Measurements from ENCODE around the gene HLA-DOB. TPM values are rescaled to one million over a fixed set of nuclear protein-coding genes. Genes with fewer than 3 reads are reported as not detected.

The HLA-DOB gene
- total and polyA plus RNA-seq, 2 of the 13 experiments (the other 11 are each of a cell fraction or from before 2014, with no cell fraction given), result not detected

DNA sequence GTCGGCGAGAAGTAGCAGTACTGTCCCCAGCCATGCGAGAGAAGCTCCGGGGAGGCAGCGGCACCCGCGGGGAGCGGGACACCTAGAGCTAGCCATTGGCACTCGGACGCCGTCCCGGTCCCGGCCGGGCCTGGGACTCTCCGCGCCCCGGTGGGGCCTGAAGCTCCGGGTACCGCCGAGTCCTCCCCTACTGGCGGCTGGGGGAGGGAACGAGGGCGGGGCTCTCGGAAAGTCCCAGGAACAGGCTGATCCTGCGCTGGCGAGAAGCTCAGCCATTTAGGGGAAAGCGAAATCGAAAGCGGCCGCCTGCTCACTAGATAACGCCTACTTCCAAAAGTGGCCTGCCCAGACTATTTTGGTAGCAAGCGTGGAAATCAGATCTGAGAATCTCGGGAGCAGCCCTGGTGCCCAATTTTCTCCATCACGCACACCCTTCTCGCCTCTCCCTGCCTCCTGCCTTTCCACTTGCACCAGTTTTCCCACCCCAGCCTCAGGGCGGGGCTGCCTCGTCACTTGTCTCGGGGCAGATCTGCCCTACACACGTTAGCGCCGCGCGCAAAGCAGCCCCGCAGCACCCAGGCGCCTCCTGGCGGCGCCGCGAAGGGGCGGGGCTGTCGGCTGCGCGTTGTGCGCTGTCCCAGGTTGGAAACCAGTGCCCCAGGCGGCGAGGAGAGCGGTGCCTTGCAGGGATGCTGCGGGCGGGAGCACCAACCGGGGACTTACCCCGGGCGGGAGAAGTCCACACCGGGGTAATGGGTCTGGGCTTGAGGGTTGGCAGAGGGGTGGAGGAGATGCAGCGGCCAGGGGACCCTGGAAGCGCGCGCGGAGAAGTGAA lies 37.0 kb upstream of the HLA-DOB start, which contains the start of the genes PSMB9 and TAP1 (continued):
- TF ChIP-seq, protein P1, sequence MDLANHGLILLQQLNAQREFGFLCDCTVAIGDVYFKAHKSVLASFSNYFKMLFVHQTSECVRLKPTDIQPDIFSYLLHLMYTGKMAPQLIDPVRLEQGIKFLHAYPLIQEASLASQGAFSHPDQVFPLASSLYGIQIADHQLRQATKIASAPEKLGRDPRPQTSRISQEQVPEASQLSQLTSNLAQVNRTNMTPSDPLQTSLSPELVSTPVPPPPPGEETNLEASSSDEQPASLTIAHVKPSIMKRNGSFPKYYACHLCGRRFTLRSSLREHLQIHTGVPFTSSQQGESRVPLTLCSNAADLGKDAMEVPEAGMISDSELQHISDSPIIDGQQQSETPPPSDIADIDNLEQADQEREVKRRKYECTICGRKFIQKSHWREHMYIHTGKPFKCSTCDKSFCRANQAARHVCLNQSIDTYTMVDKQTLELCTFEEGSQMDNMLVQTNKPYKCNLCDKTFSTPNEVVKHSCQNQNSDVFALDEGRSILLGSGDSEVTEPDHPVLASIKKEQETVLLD (CRISPR knock-in tag; IDR thresholded peaks at IDR 0.05; ENCODE audit: low read depth), result peak; percentile 45; the same call in 1 of the 2 replicates
- TF ChIP-seq, protein P2, sequence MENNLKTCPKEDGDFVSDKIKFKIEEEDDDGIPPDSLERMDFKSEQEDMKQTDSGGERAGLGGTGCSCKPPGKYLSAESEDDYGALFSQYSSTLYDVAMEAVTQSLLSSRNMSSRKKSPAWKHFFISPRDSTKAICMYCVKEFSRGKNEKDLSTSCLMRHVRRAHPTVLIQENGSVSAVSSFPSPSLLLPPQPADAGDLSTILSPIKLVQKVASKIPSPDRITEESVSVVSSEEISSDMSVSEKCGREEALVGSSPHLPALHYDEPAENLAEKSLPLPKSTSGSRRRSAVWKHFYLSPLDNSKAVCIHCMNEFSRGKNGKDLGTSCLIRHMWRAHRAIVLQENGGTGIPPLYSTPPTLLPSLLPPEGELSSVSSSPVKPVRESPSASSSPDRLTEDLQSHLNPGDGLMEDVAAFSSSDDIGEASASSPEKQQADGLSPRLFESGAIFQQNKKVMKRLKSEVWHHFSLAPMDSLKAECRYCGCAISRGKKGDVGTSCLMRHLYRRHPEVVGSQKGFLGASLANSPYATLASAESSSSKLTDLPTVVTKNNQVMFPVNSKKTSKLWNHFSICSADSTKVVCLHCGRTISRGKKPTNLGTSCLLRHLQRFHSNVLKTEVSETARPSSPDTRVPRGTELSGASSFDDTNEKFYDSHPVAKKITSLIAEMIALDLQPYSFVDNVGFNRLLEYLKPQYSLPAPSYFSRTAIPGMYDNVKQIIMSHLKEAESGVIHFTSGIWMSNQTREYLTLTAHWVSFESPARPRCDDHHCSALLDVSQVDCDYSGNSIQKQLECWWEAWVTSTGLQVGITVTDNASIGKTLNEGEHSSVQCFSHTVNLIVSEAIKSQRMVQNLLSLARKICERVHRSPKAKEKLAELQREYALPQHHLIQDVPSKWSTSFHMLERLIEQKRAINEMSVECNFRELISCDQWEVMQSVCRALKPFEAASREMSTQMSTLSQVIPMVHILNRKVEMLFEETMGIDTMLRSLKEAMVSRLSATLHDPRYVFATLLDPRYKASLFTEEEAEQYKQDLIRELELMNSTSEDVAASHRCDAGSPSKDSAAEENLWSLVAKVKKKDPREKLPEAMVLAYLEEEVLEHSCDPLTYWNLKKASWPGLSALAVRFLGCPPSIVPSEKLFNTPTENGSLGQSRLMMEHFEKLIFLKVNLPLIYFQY (CRISPR knock-in tag; IDR thresholded peaks at IDR 0.05; ENCODE audit: borderline replicate concordance), result no peak; the same call in 1 of the 2 replicates
- peak; percentile 21; the same call in 1 of the 2 replicates for TF ChIP-seq KDM1A (CRISPR knock-in tag; IDR thresholded peaks at IDR 0.05)
- peak; percentile 38; the same call in 1 of the 2 replicates for TF ChIP-seq FOXA3 (CRISPR knock-in tag; IDR thresholded peaks at IDR 0.05)
- TF ChIP-seq, protein P3, sequence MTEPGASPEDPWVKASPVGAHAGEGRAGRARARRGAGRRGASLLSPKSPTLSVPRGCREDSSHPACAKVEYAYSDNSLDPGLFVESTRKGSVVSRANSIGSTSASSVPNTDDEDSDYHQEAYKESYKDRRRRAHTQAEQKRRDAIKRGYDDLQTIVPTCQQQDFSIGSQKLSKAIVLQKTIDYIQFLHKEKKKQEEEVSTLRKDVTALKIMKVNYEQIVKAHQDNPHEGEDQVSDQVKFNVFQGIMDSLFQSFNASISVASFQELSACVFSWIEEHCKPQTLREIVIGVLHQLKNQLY (CRISPR knock-in tag; IDR thresholded peaks at IDR 0.05), result no peak; the same call in 1 of the 2 replicates
- no peak for TF ChIP-seq NR1H2 (CRISPR knock-in tag; IDR thresholded peaks at IDR 0.05; ENCODE audit: borderline replicate concordance, low read depth)
- TF ChIP-seq ZNF44 (CRISPR knock-in tag; IDR thresholded peaks at IDR 0.05), result 0 out of 2 replicates have a peak, but pooled peaks have one; percentile 74
- TF ChIP-seq, protein P4, sequence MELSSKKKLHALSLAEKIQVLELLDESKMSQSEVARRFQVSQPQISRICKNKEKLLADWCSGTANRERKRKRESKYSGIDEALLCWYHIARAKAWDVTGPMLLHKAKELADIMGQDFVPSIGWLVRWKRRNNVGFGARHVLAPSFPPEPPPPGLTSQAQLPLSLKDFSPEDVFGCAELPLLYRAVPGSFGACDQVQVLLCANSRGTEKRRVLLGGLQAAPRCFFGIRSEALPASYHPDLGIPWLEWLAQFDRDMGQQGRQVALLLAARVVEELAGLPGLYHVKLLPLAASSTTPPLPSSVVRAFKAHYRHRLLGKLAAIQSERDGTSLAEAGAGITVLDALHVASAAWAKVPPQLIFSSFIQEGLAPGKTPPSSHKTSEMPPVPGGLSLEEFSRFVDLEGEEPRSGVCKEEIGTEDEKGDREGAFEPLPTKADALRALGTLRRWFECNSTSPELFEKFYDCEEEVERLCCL (CRISPR knock-in tag; IDR thresholded peaks at IDR 0.05; ENCODE audit: borderline replicate concordance), result no peak; the same call in 1 of the 2 replicates
- TF ChIP-seq ZBTB7B (CRISPR knock-in tag; IDR thresholded peaks at IDR 0.05), result peak; percentile 9; the same call in 1 of the 2 replicates
- TF ChIP-seq MEIS2 (CRISPR knock-in tag; IDR thresholded peaks at IDR 0.05), result peak; percentile 55; the same call in 1 of the 2 replicates
- no peak for TF ChIP-seq ATAD3A (CRISPR knock-in tag; IDR thresholded peaks at IDR 0.05)
- TF ChIP-seq RNF2 (conservative IDR thresholded peaks at IDR 0.05; ENCODE audit: low read depth), result 0 out of 2 replicates have a peak, but pooled peaks have one; percentile 25
- TF ChIP-seq NR2F6 (IDR thresholded peaks at IDR 0.05), result no peak
- TF ChIP-seq NR2F6 (CRISPR knock-in tag; IDR thresholded peaks at IDR 0.05), result 0 out of 2 replicates have a peak, but pooled peaks have one; percentile 35
- peak; percentile 94 for TF ChIP-seq RAD21 (CRISPR knock-in tag; IDR thresholded peaks at IDR 0.05)
- TF ChIP-seq, protein P5, sequence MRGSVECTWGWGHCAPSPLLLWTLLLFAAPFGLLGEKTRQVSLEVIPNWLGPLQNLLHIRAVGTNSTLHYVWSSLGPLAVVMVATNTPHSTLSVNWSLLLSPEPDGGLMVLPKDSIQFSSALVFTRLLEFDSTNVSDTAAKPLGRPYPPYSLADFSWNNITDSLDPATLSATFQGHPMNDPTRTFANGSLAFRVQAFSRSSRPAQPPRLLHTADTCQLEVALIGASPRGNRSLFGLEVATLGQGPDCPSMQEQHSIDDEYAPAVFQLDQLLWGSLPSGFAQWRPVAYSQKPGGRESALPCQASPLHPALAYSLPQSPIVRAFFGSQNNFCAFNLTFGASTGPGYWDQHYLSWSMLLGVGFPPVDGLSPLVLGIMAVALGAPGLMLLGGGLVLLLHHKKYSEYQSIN (CRISPR knock-in tag; IDR thresholded peaks at IDR 0.05; ENCODE audit: borderline replicate concordance), result no peak
- no peak; the same call in 1 of the 2 replicates for TF ChIP-seq STAT6 (CRISPR knock-in tag; IDR thresholded peaks at IDR 0.05; ENCODE audit: borderline replicate concordance)
- TF ChIP-seq SOX5 (CRISPR knock-in tag; IDR thresholded peaks at IDR 0.05; ENCODE audit: borderline replicate concordance), result no peak

Measured in HepG2 (cell line).